SU-DHL-6 (cell line): ENCODE measurements around the gene KAZN.

Source experiments
- CTCF ChIP-seq: fragments of 200-600 bp; sonication (generic); IDR thresholded peaks from one replicate; pipeline ENCODE4 v1.5.1; 2017; ENCODE audit warnings: antibody characterized with exemption, mild to moderate bottlenecking, low read length, moderate library complexity; ENCODE audit not compliant: insufficient read depth, poor library complexity, severe bottlenecking
- EZH2phosphoT487 ChIP-seq: fragments of 200-600 bp; sonication (generic), shearing (Covaris generic); conservative IDR thresholded peaks from 2 replicates; pipeline ENCODE4 v1.6.1; 2018; ENCODE audit warnings: mild to moderate bottlenecking, antibody characterized with exemption, low read length, moderate library complexity, mixed read lengths

DNA sequence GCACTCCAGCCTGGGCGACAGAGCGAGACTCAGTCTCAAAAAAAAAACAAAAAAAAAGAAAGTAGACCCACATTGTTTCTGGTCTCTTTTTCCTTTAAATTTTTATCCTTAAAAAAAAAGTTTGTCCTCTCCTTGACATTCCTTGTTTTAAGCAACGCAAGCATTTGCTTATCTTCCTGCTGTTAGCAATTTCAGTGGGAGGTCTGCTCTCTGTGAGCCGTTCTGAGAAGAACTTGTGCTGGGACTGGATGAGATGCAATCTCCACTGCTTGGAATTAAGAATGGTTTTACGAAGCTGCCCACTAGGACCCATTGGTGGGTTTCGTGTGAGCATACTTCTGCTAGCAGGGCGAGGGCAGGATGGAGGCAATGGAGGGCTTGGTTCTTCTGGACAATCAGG, 329.9 kb downstream of the KAZN start:
- TF ChIP-seq CTCF: no peak
- TF ChIP-seq EZH2phosphoT487: no peak
